K562 (cell line): ENCODE data around the gene CST7. TPM values are rescaled to one million over a fixed set of nuclear protein-coding genes. Genes with fewer than 3 reads are reported as not detected.

ENCODE experiments used
- ATAC-seq: fragments of 200-7000 bp; cut with Tn5 transposase; 3 replicates; pipeline ENCODE4 v1.9.1; 2020; ENCODE audit warnings: moderate library complexity
- BruUV-seq: library from RNA; stranded (reverse); fragments of 400-500 nt; replicated peaks from 2 replicates; lab custom pipeline; 2021; lab: Mats Ljungman, UMichigan
- CTCF ChIA-PET: fragments of 300-600 bp; formaldehyde crosslinking; extraction: SDS; loops from one replicate; lab custom pipeline; 2021; ENCODE audit warnings: low intra/inter-chr PET ratio; lab: Yijun Ruan, JAX
- POLR2A ChIA-PET: fragments of 300-600, 350-650 bp; sonication (Branson Sonifier 250); formaldehyde crosslinking; extraction: SDS; loops from one replicate; lab custom pipeline; 2021; ENCODE audit warnings: antibody characterized with exemption, inconsistent platforms; lab: Yijun Ruan, JAX
- DNase-seq, 4 experiments: peaks; one replicate each; pipeline versions ENCODE4 v3.0.0 to v3.0.0-alpha.2; 2011 to 2018; ENCODE audit warnings: low spot score in 3 of 4, mixed read lengths in 3 of 4; ENCODE audit errors: extremely low read depth in 1 of 4
- FAIRE-seq: peaks from 2 replicates; lab custom pipeline; 2011; peaks lifted over from hg19 to GRCh38; lab: Jason Lieb, UNC
- H2AFZ ChIP-seq: 2 replicates; pipeline ENCODE4 v1.6.0; 2011; ENCODE audit warnings: low read depth, low read length, control low read depth, inconsistent platforms
- H3K27ac ChIP-seq: fragments of 200-600 bp; 3 replicates; pipeline ENCODE4 v1.8.0; 2011; ENCODE audit warnings: low read depth, mild to moderate bottlenecking, control low read depth, inconsistent platforms, low read length, moderate library complexity, mixed read lengths; ENCODE audit errors: extremely low read depth
- H3K27me3 ChIP-seq, 2 experiments: fragments of 300-600 bp in 1 of 2; 2 replicates in 1 of 2; 3 replicates in 1 of 2; pipeline versions ENCODE4 v1.6.0 to v1.8.0; 2011; ENCODE audit warnings: inconsistent platforms in 2 of 2, low read length in 2 of 2, mild to moderate bottlenecking in 1 of 2, mixed read lengths in 1 of 2, moderate library complexity in 1 of 2; ENCODE audit not compliant: control insufficient read depth in 2 of 2, insufficient read depth in 2 of 2
- H3K36me3 ChIP-seq: fragments of 300-600 bp; 3 replicates; pipeline ENCODE4 v1.8.0; 2011; ENCODE audit warnings: mild to moderate bottlenecking, low read length, inconsistent platforms; ENCODE audit not compliant: control insufficient read depth, insufficient read depth
- H3K4me1 ChIP-seq, 2 experiments: fragments of 200-600 bp in 1 of 2; replicated peaks in 1 of 2; 2 replicates in 1 of 2; 3 replicates in 1 of 2; pipeline versions ENCODE4 v1.5.1 to v1.8.0; 2011; ENCODE audit warnings: inconsistent platforms in 2 of 2, low read length in 2 of 2, mild to moderate bottlenecking in 1 of 2, mixed read lengths in 1 of 2, moderate library complexity in 1 of 2; ENCODE audit not compliant: control insufficient read depth in 2 of 2, insufficient read depth in 2 of 2
- H3K4me2 ChIP-seq: 2 replicates; pipeline ENCODE4 v1.6.1; 2011; ENCODE audit warnings: low read length, control low read depth, inconsistent platforms, mixed read lengths; ENCODE audit not compliant: insufficient read depth
- H3K4me3 ChIP-seq: fragments of 200-600 bp; sonication (generic), shearing (Covaris generic); 2 replicates; pipeline ENCODE4 v1.5.1; 2016; ENCODE audit warnings: control low read depth, inconsistent platforms
- H3K79me2 ChIP-seq: fragments of 200-600 bp; 3 replicates; pipeline ENCODE4 v1.8.0; 2011; ENCODE audit warnings: low read length, inconsistent platforms; ENCODE audit not compliant: control insufficient read depth, insufficient read depth
- H3K9ac ChIP-seq, 2 experiments: 2 replicates each; pipeline versions ENCODE4 v1.6.0 to v1.6.1; 2011; ENCODE audit warnings: low read depth in 2 of 2, low read length in 2 of 2, control low read depth in 1 of 2, inconsistent platforms in 1 of 2, mild to moderate bottlenecking in 1 of 2, mixed read lengths in 1 of 2; ENCODE audit not compliant: insufficient read depth in 1 of 2
- H3K9me1 ChIP-seq: one replicate; pipeline ENCODE4 v1.6.0; 2011; ENCODE audit warnings: inconsistent platforms, mild to moderate bottlenecking, low read length, moderate library complexity; ENCODE audit not compliant: control insufficient read depth, insufficient read depth
- H3K9me3 ChIP-seq: replicated peaks from 2 replicates; pipeline ENCODE4 v1.5.1; 2011; ENCODE audit warnings: low read depth, low read length, inconsistent platforms; ENCODE audit not compliant: control insufficient read depth, insufficient read depth
- H4K20me1 ChIP-seq: replicated peaks from 2 replicates; pipeline ENCODE4 v1.6.1; 2011; ENCODE audit warnings: low read length, inconsistent platforms, mixed read lengths; ENCODE audit not compliant: control insufficient read depth, insufficient read depth
- DNMT1 ChIP-seq: fragments of 450-650 bp; IDR thresholded peaks from 2 replicates; pipeline ENCODE4 v1.6.1; 2016; ENCODE audit warnings: antibody characterized with exemption, mild to moderate bottlenecking
- FOSL1 ChIP-seq: fragments of 200-800 bp; sonication (Bioruptor generic); conservative IDR thresholded peaks from 2 replicates; pipeline ENCODE4 v1.6.1; 2016; ENCODE audit warnings: missing genetic modification characterization, missing compliant biosample characterization
- NR2C2 ChIP-seq, 2 experiments: fragments of 200-800 bp in 1 of 2; sonication (Bioruptor generic) in 1 of 2; sonication (generic) in 1 of 2; formaldehyde crosslinking in 1 of 2; IDR thresholded peaks; 2 replicates each; pipeline versions ENCODE4 v1.6.1 to v1.8.0; 2016 to 2022; ENCODE audit warnings: mild to moderate bottlenecking in 1 of 2, missing compliant biosample characterization in 1 of 2, missing genetic modification characterization in 1 of 2, missing genetic modification reagents in 1 of 2
- ZNF408 ChIP-seq: fragments of 250-450 bp; sonication (Bioruptor Pico); IDR thresholded peaks from 2 replicates; pipeline ENCODE4 v1.4.0; 2020; ENCODE audit warnings: low read depth, mild to moderate bottlenecking, moderate library complexity
- WGBS: fragments of 100-300 bp; shearing (Covaris generic); methylation state at CpG from one replicate; pipeline ENCODE4 v1.1.6; 2016; ENCODE audit warnings: low coverage, mixed read lengths; ENCODE audit not compliant: insufficient coverage; ENCODE audit errors: missing lambda C conversion rate; 5-methylcytosine and 5-hydroxymethylcytosine counted together
- in situ Hi-C: fragments of 300-500 bp; cut with MboI; formaldehyde crosslinking; loops from 4 replicates; pipeline ENCODE4 v1.15.0; 2018; ENCODE audit warnings: inconsistent platforms, mixed read lengths
- intact Hi-C: fragments of 100-400 bp; cut with micrococcal nuclease; formaldehyde crosslinking; loops from 2 replicates; pipeline ENCODE4 v1.14.2; 2022
- polyA plus RNA-seq, 8 experiments: library from polyadenylated mRNA; depleted of rRNA in 4 of 8; stranded (reverse) in 5 of 8; unstranded in 3 of 8; fragments of >200 nt; fragmentation: Nextera tagmentation in 2 of 8; fragmentation: Illumina TruSeq in 1 of 8; extraction: Ambion mirVana in 2 of 8; extraction: Trizol in 1 of 8; gene quantifications; 2 replicates each; pipeline versions ENCODE4 v1.2.1 to v1.2.3, GENCODE V29; 2011 to 2014; ENCODE audit warnings: inconsistent platforms in 1 of 8, missing spikeins in 1 of 8
- total RNA-seq, 7 experiments: library from RNA; depleted of rRNA in 6 of 7; stranded (reverse); fragments of >200 nt in 6 of 7; fragmentation: Illumina TruSeq in 2 of 7; extraction: Trizol in 2 of 7; gene quantifications; 2 replicates each; pipeline versions ENCODE4 v1.2.1 to v1.2.3, GENCODE V29; 2011 to 2021; ENCODE audit warnings: low replicate concordance in 1 of 7

The CST7 gene
- total and polyA plus RNA-seq, 9 of the 15 experiments (the other 6 are each of a cell fraction or from before 2014, with no cell fraction given): not detected

GRCh38 chr20:24914388-24915241 is 34.5 kb upstream of the CST7 start:
- H3K4me1 ChIP-seq: peaks cover 0 to 8% of the 10 kb centered on the region in 2 experiments; a peak in 2 of 5 replicates
- H4K20me1 ChIP-seq: 0 out of 2 replicates have a peak, but pooled peaks cover 2% of the 10 kb centered on the region
- no peak for FAIRE-seq
- H3K9me1 ChIP-seq: no peaks in the 10 kb centered on the region
- POLR2A ChIA-PET: interaction anchor here (0.6 kb wide), 1 partner anchor 12 kb away, joined by 3 read pairs; no protein-coding TSS in a partner anchor
- H3K79me2 ChIP-seq: no peaks in the 10 kb centered on the region
- 2% methylated on average over 13 of the region's 14 CpGs for WGBS
- H3K27ac ChIP-seq: no peak overlapping the region
- CTCF ChIA-PET: no interaction called here
- TF ChIP-seq DNMT1 (no peak), FOSL1 (tag) (no peak), ZNF408 (CRISPR knock-in tag) (no peak)
- DNase-seq: no peak
- no peak for ATAC-seq
- no peak overlapping the region for H3K9ac ChIP-seq
- H3K4me3 ChIP-seq: no peak overlapping the region
- BruUV-seq: no TSS peak
- H3K4me2 ChIP-seq: no peak overlapping the region
- no peaks in the 10 kb centered on the region for H3K36me3 ChIP-seq
- in situ Hi-C loops (loop anchor here (5.0 to 25.0 kb wide), 2 partner anchors 752 to 1247 kb away; no protein-coding TSS in a partner anchor), intact Hi-C loops (loop anchor here (5.0 to 10.0 kb wide), 3 partner anchors 130 to 977 kb away; no protein-coding TSS in a partner anchor)
- no peaks in the 10 kb centered on the region for H3K9me3 ChIP-seq
- no peaks in the 10 kb centered on the region; a peak in 1 of 5 replicates for H3K27me3 ChIP-seq
- no peak overlapping the region for H2AFZ ChIP-seq

- FAIRE-seq (no peak), ATAC-seq (no peak), DNase-seq (no peak)
- intact Hi-C loops (loop anchor here (5.0 to 10.0 kb wide), 3 partner anchors 131 to 978 kb away; no protein-coding TSS in a partner anchor), in situ Hi-C loops (loop anchor here (5.0 to 25.0 kb wide), 2 partner anchors 753 to 1248 kb away; no protein-coding TSS in a partner anchor)
- H3K4me3 ChIP-seq: no peak overlapping the region
- WGBS: 0% methylated on average over 9 of the region's 9 CpGs
- no peaks in the 10 kb centered on the region for H3K36me3 ChIP-seq
- TF ChIP-seq NR2C2 (CRISPR knock-in tag; IDR thresholded peaks at IDR 0.05) (no peak), NR2C2 (tag; IDR thresholded peaks at IDR 0.05) (no peak)
- peaks cover 0 to 8% of the 10 kb centered on the region in 2 experiments; a peak in 2 of 5 replicates for H3K4me1 ChIP-seq
- H3K9me3 ChIP-seq: no peaks in the 10 kb centered on the region
- ChIA-PET POLR2A (no interaction called here), CTCF (no interaction called here)
- no peaks in the 10 kb centered on the region for H3K9me1 ChIP-seq
- no peaks in the 10 kb centered on the region for H3K79me2 ChIP-seq
- no peak overlapping the region for H3K9ac ChIP-seq
- 0 out of 2 replicates have a peak, but pooled peaks cover 2% of the 10 kb centered on the region for H4K20me1 ChIP-seq
- no peak overlapping the region for H3K4me2 ChIP-seq
- no TSS peak for BruUV-seq
- H3K27me3 ChIP-seq: no peaks in the 10 kb centered on the region; a peak in 1 of 5 replicates
- H3K27ac ChIP-seq: no peak overlapping the region
- H2AFZ ChIP-seq: no peak overlapping the region
Measured at GRCh38 chr20:24915440-24915839, 33.6 kb upstream of the CST7 start.
